NCI-H1694 (cell line): Measurements from ENCODE around the gene CTNNA3.

ENCODE experiments used
- DNase-seq: peaks from one replicate; lab custom pipeline; 2025; lab: John Stamatoyannopoulos, UW

CTNNA3 gene

GRCh38 chr10:66284621-66285020, 1411.4 kb downstream of the CTNNA3 start:
- no peak for DNase-seq

DNA sequence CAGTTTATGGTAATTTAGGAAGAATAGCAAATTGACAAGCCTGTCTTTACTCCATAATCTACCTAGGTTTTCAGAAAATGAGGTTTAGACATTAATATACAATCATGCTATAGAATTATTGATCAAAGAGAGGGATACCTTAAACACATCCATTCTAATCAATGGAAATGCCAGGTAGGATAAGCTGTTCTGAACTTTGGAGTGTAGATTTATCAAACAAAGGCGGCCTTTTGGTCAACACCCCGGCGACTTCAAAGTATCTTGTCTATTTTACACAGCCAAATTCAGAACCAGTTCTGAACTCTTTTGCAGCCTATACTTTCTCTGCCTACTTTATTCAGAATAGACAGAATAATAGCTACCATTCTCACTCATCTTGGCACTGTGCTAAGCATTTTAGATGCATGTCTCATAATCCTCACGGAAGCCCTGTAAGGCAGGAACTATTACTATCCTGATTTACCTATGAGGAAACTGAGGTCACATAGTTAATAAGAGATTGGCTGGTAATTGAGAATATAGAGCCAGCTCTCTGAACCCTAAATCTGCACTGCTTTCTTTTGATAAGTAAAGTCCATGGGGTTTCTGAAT, 1412.0 kb downstream of the CTNNA3 start:
- DNase-seq: no peak

DNA sequence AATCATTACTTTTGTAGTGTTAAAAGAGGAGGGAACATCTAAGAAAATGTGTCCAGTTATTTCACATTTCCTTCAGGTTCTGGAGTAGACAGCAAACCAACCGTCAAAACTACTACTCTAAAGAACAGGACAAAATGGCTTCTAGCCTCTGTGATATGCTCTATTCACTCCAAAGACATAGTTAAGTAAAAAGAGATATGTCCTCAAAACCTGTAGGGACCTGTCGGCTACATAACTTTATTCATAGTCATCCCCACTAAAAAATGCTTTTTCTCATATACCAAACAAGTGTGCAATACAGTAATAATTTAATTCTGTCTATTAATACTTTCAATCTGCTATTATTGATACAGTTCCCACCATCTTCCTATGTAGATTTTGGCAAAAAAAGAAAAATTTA, 1412.9 kb downstream of the CTNNA3 start:
- DNase-seq: no peak

- DNase-seq: no peak
Observed at GRCh38 chr10:66281327-66281726, 1414.7 kb downstream of the CTNNA3 start.

- DNase-seq: no peak
Observed at GRCh38 chr10:66277481-66277880, 1418.5 kb downstream of the CTNNA3 start.

DNA sequence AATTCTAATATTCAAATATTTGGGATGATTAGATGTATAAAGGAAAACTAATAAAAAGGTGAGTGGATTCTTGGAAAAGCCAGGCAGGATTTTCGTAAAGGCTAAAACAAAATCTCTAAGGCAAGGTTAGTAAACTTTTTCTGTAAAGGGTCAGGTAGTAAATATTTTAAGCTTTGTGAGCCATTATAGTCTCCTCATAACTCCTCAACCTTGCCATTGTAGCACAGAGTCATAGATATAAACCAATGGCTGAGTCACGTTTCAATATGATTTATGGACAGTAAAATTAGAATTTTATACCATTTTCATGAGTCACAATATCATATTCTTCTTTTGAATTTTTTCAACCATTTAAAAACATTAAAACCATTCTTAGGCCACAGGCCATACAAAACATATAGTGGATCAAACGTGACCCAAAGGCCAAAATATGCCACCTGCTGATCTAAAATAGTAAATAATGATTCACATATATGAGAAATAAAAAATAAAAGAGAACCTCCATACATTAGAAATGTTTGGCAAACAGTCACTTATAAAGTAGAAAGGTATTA, 1422.0 kb downstream of the CTNNA3 start:
- no peak for DNase-seq

DNA sequence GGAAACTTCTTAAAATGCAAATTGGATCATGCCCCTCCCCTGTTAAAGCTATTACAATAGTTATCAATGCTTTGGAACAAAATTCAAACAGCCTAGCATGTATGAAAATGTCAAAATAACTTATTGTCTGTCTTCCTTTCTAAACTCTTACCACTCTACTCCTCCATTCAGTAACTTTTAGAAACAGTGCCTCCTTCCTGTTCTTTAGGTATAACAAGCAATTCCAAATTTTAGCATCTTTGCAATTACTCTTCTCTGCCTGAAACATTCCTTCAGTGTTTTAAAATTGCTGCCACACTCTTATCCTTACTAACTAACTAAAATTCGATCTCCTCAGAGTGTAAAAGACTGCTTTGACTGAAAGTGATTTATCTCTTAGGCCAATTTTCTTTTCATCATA, 1430.6 kb downstream of the CTNNA3 start:
- no peak for DNase-seq

- no peak for DNase-seq
Observed at GRCh38 chr10:66259836-66260235, 1436.2 kb downstream of the CTNNA3 start.

DNA sequence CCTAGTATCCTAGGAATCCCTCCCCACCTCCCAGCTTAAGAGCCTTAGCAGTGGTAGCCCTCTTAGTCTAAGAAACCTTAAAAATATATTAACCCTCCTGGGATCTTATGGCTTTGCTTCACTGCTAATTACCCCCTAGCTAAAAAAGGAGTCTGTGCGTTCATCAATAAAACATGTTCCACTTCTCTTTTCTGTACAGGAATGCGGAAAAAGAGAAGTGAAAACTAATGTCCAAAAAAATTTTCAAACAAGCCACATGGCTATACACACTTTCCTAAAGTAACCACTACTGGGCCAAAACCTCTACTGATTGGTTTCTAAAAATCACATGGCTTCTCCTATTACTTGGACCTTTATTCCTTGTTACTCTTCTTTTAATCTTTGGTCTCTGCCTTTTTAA, 1437.3 kb downstream of the CTNNA3 start:
- DNase-seq: no peak

GRCh38 chr10:66257801-66258200, 1438.2 kb downstream of the CTNNA3 start:
- no peak for DNase-seq

DNA sequence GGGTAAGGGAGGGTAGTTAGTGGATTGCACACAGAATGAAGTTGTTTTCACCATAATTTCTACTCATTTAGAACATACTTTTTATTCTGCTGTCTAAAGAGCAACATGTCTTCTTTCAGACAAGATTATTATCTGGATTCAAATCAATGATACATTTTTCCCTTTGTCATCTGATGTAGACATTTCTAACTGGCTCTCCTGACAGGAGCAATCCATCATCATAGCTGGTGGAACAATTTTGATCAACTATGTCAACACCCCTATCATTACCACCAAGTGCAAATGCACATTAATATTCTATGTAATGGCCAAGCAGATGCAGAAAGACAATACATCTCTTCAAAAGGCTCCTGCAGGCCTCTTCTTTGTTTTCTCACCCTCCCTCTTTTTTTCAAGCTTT, 1443.0 kb downstream of the CTNNA3 start:
- no peak for DNase-seq

DNA sequence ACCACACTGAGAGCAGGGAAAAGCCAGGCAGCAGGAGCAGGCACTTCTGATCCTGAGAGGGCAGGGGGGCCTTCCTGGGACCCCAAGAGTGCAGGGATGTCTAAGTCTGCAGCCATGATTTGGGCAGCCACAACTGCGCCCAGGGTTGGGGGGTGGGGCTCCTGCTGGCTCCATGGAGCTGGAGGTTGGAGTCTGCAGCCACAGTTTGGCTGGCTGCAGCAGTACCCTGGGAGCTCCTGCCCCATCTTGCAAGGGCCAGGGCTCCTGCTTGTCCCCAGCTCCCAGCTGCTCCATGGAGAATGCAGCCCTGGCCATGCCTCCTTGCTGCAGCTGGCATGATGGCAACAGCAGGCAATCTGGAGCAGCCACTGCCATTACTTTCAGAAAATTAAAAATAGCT, 1449.8 kb downstream of the CTNNA3 start:
- no peak for DNase-seq

DNA sequence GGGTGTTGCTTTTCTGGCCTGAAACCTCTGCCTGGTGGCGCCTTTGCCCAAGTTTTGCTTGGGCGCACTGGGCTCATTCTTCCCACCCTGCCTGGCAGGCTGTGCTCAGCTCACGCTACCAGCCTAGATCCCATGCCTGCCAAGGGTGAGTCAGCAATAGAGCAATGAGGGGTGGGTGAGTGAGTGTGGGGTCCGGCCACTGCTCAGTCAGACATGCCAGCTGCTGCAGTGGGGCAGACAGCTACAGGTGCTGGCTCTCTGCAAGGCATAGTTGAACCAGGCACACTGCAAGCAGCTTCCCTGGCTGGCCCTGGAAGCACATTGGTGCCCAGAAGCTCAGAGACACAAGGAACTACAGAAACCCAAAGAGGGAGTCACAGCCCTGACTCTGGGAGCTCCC, 1451.0 kb downstream of the CTNNA3 start:
- no peak for DNase-seq

DNA sequence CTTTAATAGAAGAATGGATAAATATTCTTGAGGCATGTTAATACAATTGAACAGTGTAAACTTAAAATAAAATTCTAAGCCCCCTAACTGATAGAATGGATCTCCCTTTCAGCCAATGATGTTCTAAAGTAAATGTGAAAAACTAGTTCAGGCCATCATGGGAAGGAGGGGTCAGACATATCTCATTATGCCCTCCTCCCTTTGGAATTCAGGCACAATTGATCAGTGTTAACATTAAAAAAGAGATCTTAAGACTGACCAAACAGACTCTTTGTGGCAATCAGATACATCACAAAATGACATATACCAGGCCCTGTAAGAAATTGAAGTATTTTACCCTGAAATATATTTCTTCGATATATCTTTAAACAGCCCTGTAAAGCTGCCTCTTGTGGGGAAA, 1453.1 kb downstream of the CTNNA3 start:
- DNase-seq: no peak

GRCh38 chr10:66239062-66239461, 1456.9 kb downstream of the CTNNA3 start:
- no peak for DNase-seq

DNA sequence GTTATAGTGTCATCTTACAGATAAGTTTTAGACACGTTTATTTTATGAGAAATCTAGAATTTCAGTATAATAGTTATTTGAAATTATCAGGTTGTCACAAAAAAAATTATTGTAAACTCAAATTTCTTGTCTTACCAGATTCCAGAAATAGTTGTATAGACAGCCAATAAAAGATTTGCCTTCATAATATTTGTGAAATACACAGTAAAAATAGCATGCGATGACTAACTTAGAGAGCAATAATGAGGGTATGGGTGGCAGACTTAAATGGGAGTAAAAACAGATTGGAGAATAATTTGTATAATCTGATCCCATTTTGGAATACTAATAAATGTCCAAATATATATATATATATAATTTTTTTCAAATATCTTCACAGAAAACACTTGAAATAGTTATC, 1457.7 kb downstream of the CTNNA3 start:
- no peak for DNase-seq

DNA sequence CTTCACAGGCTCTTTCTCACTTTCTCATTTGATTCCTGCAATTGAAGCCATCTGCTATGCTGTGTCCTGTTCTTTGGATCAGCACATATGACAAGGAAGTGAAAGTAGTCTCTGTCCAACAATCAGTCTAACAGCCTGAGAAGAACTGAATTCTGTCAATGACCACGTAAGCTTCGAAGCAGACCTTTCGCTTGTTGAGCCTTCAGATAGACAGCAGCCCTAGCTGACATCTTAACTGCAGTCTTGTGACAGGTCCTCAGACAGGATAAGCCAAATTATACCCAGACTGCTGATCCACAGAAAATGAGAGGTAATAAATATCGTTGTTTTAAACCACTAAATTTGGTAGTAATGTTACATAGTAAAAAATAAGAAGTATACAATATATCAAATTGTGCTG, 1461.1 kb downstream of the CTNNA3 start:
- no peak for DNase-seq

- DNase-seq: no peak
Observed at GRCh38 chr10:66228887-66229286, 1467.1 kb downstream of the CTNNA3 start.

DNA sequence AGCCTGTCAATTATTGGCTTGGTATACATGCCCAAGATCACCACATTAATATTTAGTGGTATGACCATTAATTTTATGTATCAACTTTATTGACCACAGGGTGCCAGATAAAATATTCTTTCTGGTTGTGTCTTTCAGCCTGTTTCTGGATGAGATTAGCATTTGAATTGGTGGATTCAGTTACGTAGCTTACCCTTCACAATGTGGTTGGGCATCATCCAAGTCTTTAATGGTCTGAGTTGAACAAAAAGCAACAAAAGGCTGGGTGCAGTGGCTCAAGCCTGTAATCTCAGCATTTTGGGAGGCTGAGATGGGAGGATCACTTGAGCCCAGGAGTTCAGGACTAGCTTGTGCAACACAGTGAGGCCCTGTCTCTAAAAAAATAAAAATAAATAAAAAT, 1472.3 kb downstream of the CTNNA3 start:
- no peak for DNase-seq

DNA sequence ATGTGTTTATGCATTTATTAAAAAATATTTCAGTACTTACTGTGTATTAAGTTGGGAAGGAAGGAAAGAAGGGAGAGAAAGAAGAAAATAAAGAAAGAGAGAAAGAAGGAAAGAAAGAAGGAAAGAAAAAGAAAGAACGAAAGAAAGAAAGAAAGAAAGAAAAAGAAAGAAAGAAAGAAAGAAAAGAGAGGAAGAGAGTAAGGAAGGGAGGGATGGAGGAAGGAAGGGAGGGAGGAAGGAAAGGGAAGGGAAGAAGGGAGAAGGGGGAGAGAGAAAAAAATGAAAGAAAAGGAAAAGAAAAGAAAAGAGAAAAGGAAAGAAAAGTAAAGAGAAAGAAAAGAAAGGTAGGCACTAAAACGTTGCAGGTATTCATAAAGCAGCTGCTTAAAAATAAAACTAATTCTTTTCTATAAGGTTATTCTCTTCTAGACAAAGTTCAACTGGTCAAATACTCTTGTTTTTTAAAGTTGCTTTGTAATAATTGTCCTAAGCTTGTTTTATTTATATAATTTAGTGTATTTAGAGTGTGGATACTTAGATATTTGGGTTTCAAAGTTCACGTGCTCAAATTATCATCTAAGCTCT, 1473.4 kb downstream of the CTNNA3 start:
- DNase-seq: no peak

- DNase-seq: no peak
Observed at GRCh38 chr10:66218981-66219587, 1476.9 kb downstream of the CTNNA3 start.

- DNase-seq: no peak
Observed at GRCh38 chr10:66218289-66218688, 1477.7 kb downstream of the CTNNA3 start.

GRCh38 chr10:66215920-66216319, 1480.1 kb downstream of the CTNNA3 start:
- no peak for DNase-seq
